MV-4-11 (cell line): Measurements from ENCODE around the gene RECQL5.
"Not testable (repeated sequence)": the region's sequence is repeated elsewhere in the genome, so short reads cannot be mapped to it uniquely, and the experiment has no call there.

Experiments used
- DNase-seq: peaks from one replicate; lab custom pipeline; 2025; lab: John Stamatoyannopoulos, UW

The RECQL5 gene

DNA sequence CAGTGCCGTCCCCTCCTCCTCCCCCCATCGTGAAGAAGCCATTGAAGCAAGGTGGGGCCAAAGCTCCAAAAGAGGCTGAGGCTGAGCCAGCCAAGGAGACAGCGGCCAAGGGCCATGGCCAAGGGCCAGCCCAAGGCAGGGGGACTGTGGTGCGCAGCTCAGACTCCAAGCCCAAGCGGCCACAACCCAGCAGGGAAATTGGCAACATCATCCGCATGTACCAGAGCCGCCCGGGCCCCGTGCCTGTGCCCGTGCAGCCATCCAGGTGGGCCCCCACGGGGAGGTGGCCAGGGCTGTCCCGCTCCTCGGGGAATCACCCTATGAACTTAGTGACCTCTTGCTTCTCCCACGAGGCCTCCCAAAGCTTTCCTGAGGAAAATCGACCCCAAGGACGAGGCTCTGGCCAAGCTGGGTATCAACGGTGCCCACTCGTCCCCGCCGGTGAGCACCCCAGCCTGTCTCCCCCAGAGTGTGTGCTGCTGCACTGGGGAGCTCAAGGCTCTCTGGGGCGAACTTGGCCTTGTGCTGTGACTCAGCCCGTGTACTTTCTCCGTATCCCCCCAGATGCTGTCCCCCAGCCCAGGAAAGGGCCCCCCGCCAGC is 50.3 kb downstream of the RECQL5 start:
- no peak for DNase-seq

GRCh38 chr17:75615301-75615700 is 51.7 kb downstream of the RECQL5 start:
- no peak for DNase-seq

- no peak for DNase-seq
Measured at GRCh38 chr17:75614556-75615270, 52.2 kb downstream of the RECQL5 start.

GRCh38 chr17:75614006-75614405 is 52.9 kb downstream of the RECQL5 start:
- DNase-seq, result no peak

DNA sequence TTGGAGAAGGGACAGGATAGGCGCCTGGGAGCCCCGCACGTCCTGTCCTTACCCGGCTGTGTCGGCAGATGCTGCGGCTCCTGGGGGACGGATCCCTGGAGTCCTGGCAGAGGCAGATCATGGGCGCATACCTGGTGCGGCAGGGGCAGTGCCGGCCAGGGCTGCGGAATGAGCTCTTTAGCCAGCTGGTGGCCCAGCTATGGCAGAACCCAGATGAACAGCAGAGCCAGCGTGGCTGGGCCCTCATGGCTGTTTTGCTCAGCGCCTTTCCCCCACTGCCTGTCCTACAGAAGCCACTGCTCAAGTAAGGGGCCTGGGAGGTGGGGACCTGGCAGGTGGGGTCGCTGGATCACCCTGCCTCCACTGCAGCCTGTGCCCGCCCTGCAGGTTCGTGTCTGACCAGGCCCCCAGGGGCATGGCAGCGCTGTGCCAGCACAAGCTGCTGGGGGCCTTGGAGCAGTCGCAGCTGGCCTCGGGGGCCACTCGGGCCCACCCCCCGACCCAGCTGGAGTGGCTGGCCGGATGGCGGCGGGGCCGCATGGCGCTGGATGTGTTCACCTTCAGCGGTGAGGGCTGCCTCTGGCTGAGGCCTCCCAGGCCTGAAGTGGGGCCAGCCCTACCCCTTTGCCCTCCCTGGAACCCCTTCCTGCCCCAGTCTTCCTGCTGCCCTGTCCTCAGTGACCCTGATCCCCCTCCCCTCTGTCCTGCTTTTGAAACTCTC is 53.9 kb downstream of the RECQL5 start:
- DNase-seq, result no peak

DNA sequence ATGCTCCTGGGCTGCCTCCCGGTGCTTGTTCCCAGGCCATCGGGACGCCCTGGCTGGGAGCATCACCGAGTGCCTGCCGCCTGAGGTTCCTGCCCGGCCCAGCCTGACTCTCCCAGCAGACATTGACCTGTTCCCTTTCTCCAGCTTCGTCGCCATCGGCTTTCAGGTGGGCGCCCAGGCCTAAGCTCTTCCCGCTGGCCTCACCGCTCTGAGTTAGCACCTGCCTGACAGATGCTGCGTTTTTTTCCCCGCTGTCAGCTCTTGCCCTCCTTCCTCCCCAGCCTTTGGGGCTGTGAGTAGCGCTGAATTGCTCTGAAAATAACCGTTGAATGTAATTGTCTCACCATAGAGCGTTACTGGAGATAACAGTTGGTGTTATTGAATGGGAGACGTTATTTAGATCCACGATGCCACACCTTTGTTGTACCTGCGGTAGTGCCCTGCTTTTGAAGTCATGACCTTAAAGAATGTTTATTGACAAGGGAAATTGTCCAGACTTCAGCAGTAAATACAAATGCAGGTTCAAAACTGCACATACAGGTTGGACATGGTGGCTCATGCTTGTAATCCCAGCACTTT is 55.0 kb downstream of the RECQL5 start:
- DNase-seq, result no peak

GRCh38 chr17:75610103-75610984 is 56.6 kb downstream of the RECQL5 start:
- DNase-seq, result no peak

DNA sequence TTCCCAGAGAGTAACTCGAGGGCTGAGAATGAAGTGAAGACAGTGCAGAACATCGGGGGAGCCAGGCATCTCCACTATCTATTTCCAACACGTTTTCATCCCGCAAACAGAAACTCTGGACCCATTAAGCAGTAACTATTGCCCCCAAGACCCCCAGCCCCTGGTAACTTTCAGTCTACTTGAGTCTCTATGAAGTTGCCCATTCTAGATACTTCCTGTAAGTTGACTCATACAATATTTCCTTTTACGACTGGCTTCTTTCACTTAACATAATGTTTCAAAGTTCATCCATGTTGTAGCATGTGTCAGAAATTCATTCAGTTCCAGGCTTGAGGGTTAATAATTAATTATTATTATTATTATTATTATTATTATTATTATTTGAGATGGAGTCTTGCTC is 59.9 kb downstream of the RECQL5 start:
- DNase-seq, result no peak

GRCh38 chr17:75605790-75606189 is 61.2 kb downstream of the RECQL5 start:
- no peak for DNase-seq

DNA sequence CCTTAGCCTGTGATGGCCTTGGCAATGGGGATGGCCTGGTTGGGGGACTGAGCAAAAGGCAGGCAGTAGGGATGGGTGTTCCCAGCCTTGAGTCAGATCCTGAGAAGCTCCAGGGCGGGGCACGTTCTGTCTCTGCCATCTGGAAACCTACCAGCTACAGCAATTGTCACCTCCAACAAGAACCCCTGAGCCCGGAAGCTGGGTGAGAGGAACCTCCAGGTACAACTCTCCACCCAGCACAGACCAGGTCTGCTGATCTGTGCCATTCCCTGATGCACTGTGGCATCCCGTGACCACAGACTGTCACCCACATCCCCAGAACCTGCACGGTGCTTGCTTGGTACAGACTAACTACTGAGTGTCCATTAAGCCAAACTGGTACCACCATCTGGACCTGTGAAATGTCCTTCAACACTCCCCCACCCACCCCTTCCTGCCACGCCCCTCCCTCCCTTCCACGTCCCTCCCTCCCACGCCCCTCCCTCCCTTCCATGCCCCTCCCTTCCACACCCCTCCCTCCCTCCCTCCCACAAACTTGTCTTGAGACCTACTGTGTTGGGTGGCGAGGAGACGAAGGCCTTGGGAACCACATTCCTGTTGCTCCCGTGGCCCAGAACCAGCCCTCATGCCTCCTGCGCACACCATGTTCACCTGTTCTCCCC is 62.8 kb downstream of the RECQL5 start:
- DNase-seq, result no peak

DNA sequence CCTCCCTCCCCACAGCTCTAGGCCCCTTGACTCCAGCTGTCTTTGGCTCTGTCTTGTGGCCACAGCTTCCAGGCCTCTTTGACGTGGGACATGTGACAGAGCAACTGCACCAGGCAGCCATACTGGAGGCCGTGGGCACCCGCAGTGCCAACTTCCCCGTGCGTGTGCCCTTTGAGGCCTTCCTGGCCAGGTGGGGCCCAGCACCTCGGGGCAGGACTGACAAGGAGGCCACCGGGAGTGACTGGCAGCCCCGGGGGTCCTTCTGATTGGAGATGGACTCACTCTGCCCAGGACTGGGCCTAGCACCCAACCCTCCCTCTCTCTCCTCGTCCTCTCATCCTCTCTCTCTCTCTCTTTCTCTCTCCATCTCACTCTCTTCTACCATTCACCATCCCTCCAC is 63.8 kb downstream of the RECQL5 start:
- no peak for DNase-seq

- no peak for DNase-seq
Measured at GRCh38 chr17:75602644-75603043, 64.3 kb downstream of the RECQL5 start.

GRCh38 chr17:75601057-75601987 is 65.6 kb downstream of the RECQL5 start:
- DNase-seq, result peak; percentile 57

DNA sequence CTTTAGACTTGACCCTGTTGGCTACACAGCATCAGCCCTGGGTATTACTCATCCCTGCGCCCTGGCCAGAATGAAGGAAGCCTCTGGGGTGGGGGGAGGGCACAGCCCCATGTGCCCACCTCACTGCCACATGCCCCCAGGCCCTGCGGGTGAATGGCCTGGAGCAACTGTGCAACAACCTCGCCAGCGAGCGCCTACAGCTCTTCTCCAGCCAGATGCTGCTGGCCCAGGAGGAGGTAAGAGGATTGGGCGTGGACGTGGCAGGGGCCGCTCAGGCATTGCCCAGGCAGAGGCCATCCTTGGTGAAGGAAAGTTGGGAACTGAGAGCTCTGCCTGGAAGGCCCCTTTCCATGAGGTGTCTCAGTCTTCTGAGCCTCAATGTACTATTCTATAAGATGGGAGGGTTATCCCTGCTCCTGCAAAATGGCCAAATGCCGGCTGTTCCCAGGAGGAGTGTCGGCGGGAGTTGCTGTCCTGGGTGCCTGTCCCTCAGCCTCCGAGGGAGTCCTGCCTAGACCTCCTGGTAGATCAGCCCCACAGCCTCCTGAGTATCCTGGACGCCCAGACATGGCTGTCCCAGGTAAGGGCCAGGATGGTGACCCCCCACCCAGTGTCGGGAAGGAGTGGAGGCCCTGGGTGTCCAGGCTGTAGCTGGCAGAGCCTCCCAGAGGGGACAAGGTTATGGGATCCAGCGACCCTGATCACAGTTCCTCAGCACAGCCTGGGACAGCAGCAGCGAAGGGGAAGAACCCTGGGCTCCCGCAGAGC is 70.5 kb downstream of the RECQL5 start:
- DNase-seq, result no peak

DNA sequence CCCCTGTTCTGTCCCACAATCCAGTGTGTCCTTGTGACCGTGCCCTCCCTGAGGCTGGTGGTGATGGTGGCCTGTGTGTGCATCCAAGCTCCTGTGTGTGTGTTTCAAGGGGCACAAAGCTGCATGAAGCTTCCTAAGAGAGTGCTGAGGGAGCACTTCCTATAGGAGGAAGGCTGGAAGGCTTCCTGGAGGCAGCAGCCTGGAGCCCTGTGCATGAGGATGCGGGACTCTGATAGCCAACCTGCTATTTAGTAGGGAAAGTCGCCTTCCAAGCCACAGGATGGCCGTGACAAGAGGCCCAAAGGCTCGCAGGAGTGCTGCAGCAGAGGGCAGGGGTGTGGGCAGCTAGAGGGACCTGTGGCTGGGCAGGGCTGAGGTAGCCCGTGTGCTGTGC is 71.0 kb downstream of the RECQL5 start:
- no peak for DNase-seq

DNA sequence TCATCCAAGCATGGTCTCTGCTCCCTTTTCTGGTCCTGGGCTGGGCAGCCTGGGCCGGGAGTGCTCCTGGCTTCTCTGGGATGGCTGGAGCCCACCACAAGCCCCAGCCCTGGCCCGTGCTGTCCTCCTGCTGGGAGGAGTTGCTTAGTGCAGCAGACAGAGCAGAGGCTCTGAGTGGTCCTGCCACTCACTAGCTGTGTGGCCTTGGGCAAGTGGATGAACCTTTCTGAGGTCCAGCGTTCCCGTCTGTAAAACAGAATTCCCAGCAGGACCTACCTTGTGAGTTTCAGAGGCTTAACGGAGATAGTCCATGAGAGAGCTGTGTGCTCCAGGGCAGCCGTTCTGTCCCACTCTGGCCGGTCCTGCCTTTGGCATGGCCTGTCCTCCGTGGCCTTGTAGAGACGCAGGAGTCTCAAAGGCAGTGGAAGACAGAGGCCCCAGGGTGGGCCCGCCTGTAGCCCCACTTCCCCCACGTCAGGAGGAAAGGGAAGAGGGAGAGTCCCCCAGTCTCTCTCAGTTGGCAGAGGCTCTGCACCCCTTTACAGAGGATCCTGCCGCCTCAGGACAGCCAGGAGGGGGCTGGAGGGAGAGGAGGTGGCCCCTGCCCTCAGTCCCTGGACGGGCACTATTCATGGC is 71.6 kb downstream of the RECQL5 start:
- DNase-seq, result no peak

DNA sequence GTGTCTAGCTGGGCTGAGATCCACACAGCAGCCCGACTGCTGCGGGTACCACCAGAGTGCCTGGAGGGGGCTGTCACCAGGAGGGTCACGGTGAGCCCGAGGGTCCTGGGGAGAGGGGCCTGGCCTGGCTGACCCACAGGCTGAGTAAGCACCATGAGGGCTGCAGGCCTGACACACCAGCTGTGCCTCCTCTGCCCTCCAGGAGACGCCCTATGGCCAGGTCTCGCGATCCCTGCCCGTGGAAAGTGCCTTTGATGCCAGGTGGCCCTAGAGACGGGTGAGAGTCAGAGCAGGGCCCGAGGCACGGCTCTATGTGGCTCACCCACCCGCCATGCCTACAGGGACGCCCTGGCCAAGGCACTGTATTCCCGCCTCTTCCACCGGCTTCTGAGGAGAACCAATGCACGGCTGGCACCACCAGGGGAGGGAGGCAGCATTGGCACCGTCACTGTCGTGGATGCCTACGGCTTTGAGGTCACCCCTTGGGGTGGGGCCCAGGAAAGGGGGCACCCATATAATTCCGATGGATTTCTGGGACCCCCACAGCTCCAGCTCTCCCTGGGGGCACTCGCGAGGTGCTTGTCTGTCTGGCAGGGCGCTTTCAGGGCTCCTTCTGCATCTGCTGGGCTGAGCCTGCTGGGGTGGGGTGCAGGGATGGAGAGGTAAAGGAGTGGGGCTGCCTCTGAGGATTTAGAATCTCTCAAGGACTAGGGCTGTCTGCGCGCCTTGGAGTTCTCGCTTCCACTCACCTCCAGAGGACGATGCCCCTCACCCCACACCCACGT is 72.3 kb downstream of the RECQL5 start:
- DNase-seq, result no peak

DNA sequence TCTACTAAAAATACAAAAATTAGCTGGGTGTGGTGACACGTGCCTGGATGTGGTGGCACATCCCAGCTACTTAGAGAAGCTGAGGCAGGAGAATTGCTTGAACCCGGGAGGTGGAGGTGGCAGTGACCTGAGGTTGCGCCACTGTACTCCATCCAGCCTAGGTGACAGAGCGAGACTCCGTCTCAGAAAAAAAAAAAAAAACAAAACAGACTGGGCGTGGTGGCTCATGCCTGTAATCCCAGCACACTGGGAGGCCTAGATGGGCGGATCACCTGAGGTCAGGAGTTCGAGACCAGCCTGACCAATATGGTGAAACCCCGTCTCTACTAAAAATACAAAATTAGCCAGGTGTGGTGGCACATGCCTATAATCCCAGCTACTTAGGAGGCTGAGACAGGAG is 73.5 kb downstream of the RECQL5 start:
- DNase-seq, result not testable (repeated sequence)
